IMR-90 (cell line): ENCODE data around the gene AKR7A2. TPM values are rescaled to one million over a fixed set of nuclear protein-coding genes. Genes with fewer than 3 reads are reported as not detected.

Experiments
- ATAC-seq: fragments of 200-7000 bp; cut with Tn5 transposase; 2 replicates; pipeline ENCODE4 v1.9.1; 2020; ENCODE audit warnings: low read depth, mild to moderate bottlenecking, moderate library complexity
- BruUV-seq: library from RNA; stranded (reverse); fragments of 400-500 nt; replicated peaks from 2 replicates; lab custom pipeline; 2021; lab: Mats Ljungman, UMichigan
- CTCF ChIA-PET: fragments of 300-600 bp; formaldehyde crosslinking; extraction: SDS; loops from one replicate; lab custom pipeline; 2021; ENCODE audit warnings: antibody characterized with exemption; lab: Yijun Ruan, JAX
- POLR2A ChIA-PET: fragments of 300-600 bp; sonication (Branson Sonifier 250); formaldehyde crosslinking; loops from one replicate; lab custom pipeline; 2022; ENCODE audit warnings: antibody characterized with exemption; ENCODE audit not compliant: unreplicated experiment; lab: Charles Lee
- DNase-seq: peaks from one replicate; pipeline ENCODE4 v3.0.0; 2013
- H2AFZ ChIP-seq: replicated peaks from 2 replicates; pipeline ENCODE3; 2013; ENCODE audit warnings: low read length, mild to moderate bottlenecking; ENCODE audit not compliant: poor library complexity
- H2AK5ac ChIP-seq: 2 replicates; pipeline ENCODE4 v1.6.1; 2013; ENCODE audit warnings: low read depth, low read length, inconsistent platforms
- H2AK9ac ChIP-seq: replicated peaks from 2 replicates; pipeline ENCODE3; 2013; ENCODE audit warnings: mild to moderate bottlenecking, low read depth, low read length, moderate library complexity; ENCODE audit not compliant: poor library complexity
- H2BK120ac ChIP-seq: 2 replicates; pipeline ENCODE4 v1.6.1; 2013; ENCODE audit warnings: low read depth, low read length, inconsistent platforms
- H2BK15ac ChIP-seq: 3 replicates; pipeline ENCODE4 v1.6.1; 2013; ENCODE audit warnings: low read depth, low read length, inconsistent platforms
- H2BK20ac ChIP-seq: 2 replicates; pipeline ENCODE4 v1.6.1; 2013; ENCODE audit warnings: low read depth, mild to moderate bottlenecking, inconsistent platforms, low read length, moderate library complexity
- H2BK5ac ChIP-seq: 2 replicates; pipeline ENCODE4 v1.6.1; 2013; ENCODE audit warnings: mild to moderate bottlenecking, low read depth, low read length, inconsistent platforms; ENCODE audit not compliant: poor library complexity, severe bottlenecking
- H3K14ac ChIP-seq: replicated peaks from 2 replicates; pipeline ENCODE4 v1.6.1; 2013; ENCODE audit warnings: low read depth, low read length, inconsistent platforms
- H3K18ac ChIP-seq: 2 replicates; pipeline ENCODE4 v1.6.1; 2013; ENCODE audit warnings: low read depth, low read length, control low read depth
- H3K23ac ChIP-seq: 2 replicates; pipeline ENCODE4 v1.6.1; 2013; ENCODE audit warnings: low read depth, low read length, inconsistent platforms
- H3K27ac ChIP-seq: 2 replicates; pipeline ENCODE4 v1.5.1; 2013; ENCODE audit warnings: mild to moderate bottlenecking, control low read depth, low read length; ENCODE audit not compliant: insufficient read depth
- H3K27me3 ChIP-seq: 2 replicates; pipeline ENCODE4 v1.6.1; 2013; ENCODE audit warnings: low read length; ENCODE audit not compliant: control insufficient read depth, insufficient read depth
- H3K36me3 ChIP-seq: 2 replicates; pipeline ENCODE4 v1.6.1; 2013; ENCODE audit warnings: low read length, mixed read lengths; ENCODE audit not compliant: control insufficient read depth, insufficient read depth
- H3K4ac ChIP-seq: 2 replicates; pipeline ENCODE4 v1.6.1; 2013; ENCODE audit warnings: low read depth, low read length, inconsistent platforms
- H3K4me1 ChIP-seq: 2 replicates; pipeline ENCODE4 v1.6.1; 2013; ENCODE audit warnings: low read length, mixed read lengths; ENCODE audit not compliant: control insufficient read depth, insufficient read depth
- H3K4me2 ChIP-seq: 2 replicates; pipeline ENCODE4 v1.6.1; 2013; ENCODE audit warnings: low read depth, mild to moderate bottlenecking, control low read depth, low read length, moderate library complexity
- H3K4me3 ChIP-seq: 2 replicates; pipeline ENCODE4 v1.5.1; 2013; ENCODE audit warnings: low read depth, mild to moderate bottlenecking, control low read depth, low read length, moderate library complexity; ENCODE audit not compliant: insufficient read depth
- H3K56ac ChIP-seq: 2 replicates; pipeline ENCODE4 v1.6.1; 2013; ENCODE audit warnings: low read length, inconsistent platforms; ENCODE audit not compliant: insufficient read depth; ENCODE audit errors: extremely low read depth
- H3K79me1 ChIP-seq, 2 experiments: 2 replicates each; pipeline ENCODE4 v1.6.1; 2013; ENCODE audit warnings: low read length in 2 of 2, inconsistent platforms in 1 of 2, low read depth in 1 of 2
- H3K9ac ChIP-seq: 2 replicates; pipeline ENCODE4 v1.6.1; 2013; ENCODE audit warnings: low read depth, low read length, control low read depth
- H3K9me1 ChIP-seq: 2 replicates; pipeline ENCODE4 v1.6.1; 2013; ENCODE audit warnings: low read length, inconsistent platforms; ENCODE audit not compliant: insufficient read depth
- H3K9me3 ChIP-seq: 2 replicates; pipeline ENCODE4 v1.6.1; 2013; ENCODE audit warnings: low read length; ENCODE audit not compliant: control insufficient read depth, insufficient read depth
- H4K20me1 ChIP-seq: 2 replicates; pipeline ENCODE4 v1.6.1; 2013; ENCODE audit warnings: low read length, inconsistent platforms; ENCODE audit not compliant: insufficient read depth
- H4K5ac ChIP-seq: 2 replicates; pipeline ENCODE4 v1.6.1; 2013; ENCODE audit warnings: mild to moderate bottlenecking, low read depth, low read length, control low read depth
- H4K8ac ChIP-seq, 2 experiments: 2 replicates each; pipeline ENCODE4 v1.6.1; 2013; ENCODE audit warnings: low read depth in 2 of 2, low read length in 2 of 2, control low read depth in 1 of 2, inconsistent platforms in 1 of 2
- H4K91ac ChIP-seq: 2 replicates; pipeline ENCODE4 v1.6.1; 2013; ENCODE audit warnings: low read depth, low read length, inconsistent platforms; ENCODE audit not compliant: insufficient read depth
- BHLHE40 ChIP-seq: fragments of 150-350 bp; IDR thresholded peaks from 2 replicates; pipeline ENCODE4 v1.6.1; 2016; ENCODE audit warnings: mild to moderate bottlenecking, low read depth, low read length
- CEBPB ChIP-seq: IDR thresholded peaks from 2 replicates; pipeline ENCODE4 v1.6.1; 2012; ENCODE audit warnings: low read depth, low read length, improper control_type of control experiment
- CTCF ChIP-seq: conservative IDR thresholded peaks from 2 replicates; pipeline ENCODE4 v1.5.1; 2012; ENCODE audit warnings: mild to moderate bottlenecking, low read depth, low read length, improper control_type of control experiment
- MAFK ChIP-seq: IDR thresholded peaks from 2 replicates; pipeline ENCODE4 v1.6.1; 2012; ENCODE audit warnings: low read depth, low read length, improper control_type of control experiment
- NFE2L2 ChIP-seq: fragments of 150-350 bp; IDR thresholded peaks from 2 replicates; pipeline ENCODE4 v1.6.1; 2016; ENCODE audit warnings: low read depth, mild to moderate bottlenecking, low read length
- RCOR1 ChIP-seq: IDR thresholded peaks from 2 replicates; pipeline ENCODE4 v1.6.1; 2012; ENCODE audit warnings: mild to moderate bottlenecking, low read length, improper control_type of control experiment; ENCODE audit not compliant: insufficient replicate concordance
- RFX5 ChIP-seq: IDR thresholded peaks from 2 replicates; pipeline ENCODE4 v1.8.0; 2012; ENCODE audit warnings: low read depth, mild to moderate bottlenecking, low read length, moderate library complexity
- SMC3 ChIP-seq: fragments of 150-350 bp; IDR thresholded peaks from 2 replicates; pipeline ENCODE4 v1.6.1; 2016; ENCODE audit warnings: low read depth, mild to moderate bottlenecking, antibody characterized with exemption, low read length, moderate library complexity
- WGBS, 2 experiments: methylation state at CpG; one replicate each; pipeline versions ENCODE4 v1.1.5 to v1.1.7; 2013; ENCODE audit warnings: missing lambda C conversion rate in 2 of 2; ENCODE audit not compliant: insufficient read length in 1 of 2; ENCODE audit errors: extremely low coverage in 2 of 2; 5-methylcytosine and 5-hydroxymethylcytosine counted together
- dilution Hi-C: fragments of 300-500 bp; cut with HindIII; formaldehyde crosslinking; loops from one replicate; pipeline ENCODE4 v1.14.3; 2018; ENCODE audit warnings: low sequenced_read_pairs; ENCODE audit not compliant: unreplicated experiment
- in situ Hi-C: fragments of 300-500 bp; cut with MboI; formaldehyde crosslinking; loops from 3 replicates; pipeline ENCODE4 v1.14.3; 2019; ENCODE audit warnings: low sequenced_read_pairs, inconsistent platforms, mixed read lengths
- intact Hi-C: fragments of 100-400 bp; cut with micrococcal nuclease; formaldehyde crosslinking; loops from 2 replicates; pipeline ENCODE4 v1.10.0; 2022
- polyA plus RNA-seq, 3 experiments: library from polyadenylated mRNA; depleted of rRNA; stranded (reverse); fragments of >200 nt; gene quantifications; 2 replicates each; pipeline ENCODE4 v1.2.3, GENCODE V29; 2012; ENCODE audit warnings: low replicate concordance in 1 of 3
- total RNA-seq: library from RNA; depleted of rRNA; stranded (reverse); fragments of >200 nt; gene quantifications from 2 replicates; pipeline ENCODE4 v1.2.3, GENCODE V29; 2012
- TF ChIP-seq, protein P1 (sequence below): fragments of 150-350 bp; IDR thresholded peaks from 2 replicates; pipeline ENCODE4 v1.6.1; 2017; ENCODE audit warnings: mild to moderate bottlenecking, antibody characterized with exemption, low read length, low read depth

Gene AKR7A2
- total and polyA plus RNA-seq, 2 of the 4 experiments (the other 2 are of a cell fraction): 55.8 to 60.2 TPM

DNA sequence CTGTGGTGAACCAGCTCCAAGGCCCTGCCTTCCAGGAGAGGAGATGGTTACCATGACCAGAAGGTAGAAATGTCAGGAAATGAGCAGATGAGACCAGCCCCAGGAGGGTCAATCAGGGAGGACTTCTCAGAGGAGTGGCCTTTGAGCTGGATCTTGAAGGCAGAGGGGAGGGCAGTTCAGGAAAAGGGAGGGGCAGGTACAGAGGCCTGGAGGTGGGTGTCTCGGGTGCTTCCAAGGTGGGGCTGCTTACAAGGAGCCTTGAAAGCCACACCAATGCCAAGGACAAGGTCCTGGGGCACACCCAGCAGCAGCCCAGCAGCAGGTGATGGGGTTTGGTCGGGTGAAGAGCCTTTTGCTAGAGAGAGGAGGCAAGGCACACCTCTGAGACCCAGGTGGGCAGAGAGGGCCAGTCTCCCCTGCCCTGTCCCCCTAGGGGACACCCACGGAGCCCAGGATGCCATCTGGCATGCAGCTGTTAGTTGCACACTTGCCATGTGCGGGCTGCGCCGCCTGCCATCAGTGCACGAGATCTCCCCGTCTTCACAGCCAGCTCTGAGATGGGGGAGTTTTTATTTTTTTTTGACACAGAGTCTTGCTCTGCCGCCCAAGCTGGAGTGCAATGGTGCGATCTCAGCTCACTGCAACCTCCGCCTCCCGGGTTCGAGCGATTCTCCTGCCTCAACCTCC lies 18.6 kb upstream of the AKR7A2 start:
- intact Hi-C loops (no loop called here), in situ Hi-C loops (no loop called here), dilution Hi-C loops (no loop called here)
- no peak overlapping the region for H2AK5ac ChIP-seq
- H3K4me2 ChIP-seq: no peak overlapping the region
- H3K4ac ChIP-seq: no peak overlapping the region
- TF ChIP-seq MAFK (no peak), CTCF (no peak), RFX5 (no peak), SMC3 (no peak), CEBPB (no peak), RCOR1 (no peak), NFE2L2 (no peak), BHLHE40 (no peak)
- TF ChIP-seq, protein P1, sequence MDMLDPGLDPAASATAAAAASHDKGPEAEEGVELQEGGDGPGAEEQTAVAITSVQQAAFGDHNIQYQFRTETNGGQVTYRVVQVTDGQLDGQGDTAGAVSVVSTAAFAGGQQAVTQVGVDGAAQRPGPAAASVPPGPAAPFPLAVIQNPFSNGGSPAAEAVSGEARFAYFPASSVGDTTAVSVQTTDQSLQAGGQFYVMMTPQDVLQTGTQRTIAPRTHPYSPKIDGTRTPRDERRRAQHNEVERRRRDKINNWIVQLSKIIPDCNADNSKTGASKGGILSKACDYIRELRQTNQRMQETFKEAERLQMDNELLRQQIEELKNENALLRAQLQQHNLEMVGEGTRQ: no peak
- no peaks in the 10 kb centered on the region for H3K27me3 ChIP-seq
- no peak for DNase-seq
- CTCF ChIA-PET: no interaction called here
- H3K14ac ChIP-seq: no peak overlapping the region
- no peak overlapping the region for H2AFZ ChIP-seq
- H4K20me1 ChIP-seq: peaks cover 5% of the 10 kb centered on the region
- no peaks in the 10 kb centered on the region for H3K9me3 ChIP-seq
- H2BK15ac ChIP-seq: no peak overlapping the region
- H3K4me3 ChIP-seq: no peak overlapping the region
- peaks cover 37% of the 10 kb centered on the region for H3K36me3 ChIP-seq
- POLR2A ChIA-PET: no interaction called here
- no peak overlapping the region for H2BK5ac ChIP-seq
- no peak for ATAC-seq
- no peak overlapping the region for H3K9ac ChIP-seq
- H4K8ac ChIP-seq: no peak overlapping the region
- no peak overlapping the region for H3K23ac ChIP-seq
- H3K79me1 ChIP-seq: no peaks in the 10 kb centered on the region
- peak overlapping the region; percentile 28 for H2AK9ac ChIP-seq
- no peak overlapping the region for H3K27ac ChIP-seq
- H3K4me1 ChIP-seq: no peaks in the 10 kb centered on the region
- H4K5ac ChIP-seq: no peak overlapping the region
- H3K56ac ChIP-seq: no peak overlapping the region
- no peak overlapping the region for H3K18ac ChIP-seq
- H3K9me1 ChIP-seq: peaks cover 9% of the 10 kb centered on the region; the same call in 1 of the 2 replicates
- H2BK20ac ChIP-seq: no peak overlapping the region
- WGBS, 2 experiments: 100% methylated on average over 1 of the region's 14 CpGs; no CpG with 5 or more reads in 1 of the 2 experiments
- BruUV-seq: no TSS peak
- no peak overlapping the region for H4K91ac ChIP-seq
- H2BK120ac ChIP-seq: no peak overlapping the region
